Endodermal cell (in vitro differentiated cells): Measurements from ENCODE around the gene NRP1. TPM values are rescaled to one million over a fixed set of nuclear protein-coding genes. Genes with fewer than 3 reads are reported as not detected.

ENCODE experiments used
- DNase-seq: peaks from one replicate; pipeline ENCODE4 v3.0.0-alpha.2; 2017
- H3K27ac ChIP-seq: 2 replicates; pipeline ENCODE4 v1.5.1; 2013; ENCODE audit warnings: mild to moderate bottlenecking, low read depth, low read length, moderate library complexity
- H3K27me3 ChIP-seq: 2 replicates; pipeline ENCODE4 v1.6.1; 2013; ENCODE audit warnings: mild to moderate bottlenecking, low read length, moderate library complexity; ENCODE audit not compliant: insufficient read depth, control insufficient read depth, poor library complexity, severe bottlenecking
- H3K36me3 ChIP-seq: 2 replicates; pipeline ENCODE4 v1.7.0; 2013; ENCODE audit warnings: mild to moderate bottlenecking, low read length, moderate library complexity; ENCODE audit not compliant: control insufficient read depth, insufficient read depth
- H3K4me1 ChIP-seq: one replicate; pipeline ENCODE4 v1.7.0; 2013; ENCODE audit warnings: low read length; ENCODE audit not compliant: control insufficient read depth, insufficient read depth
- H3K4me3 ChIP-seq: 2 replicates; pipeline ENCODE4 v1.5.1; 2013; ENCODE audit warnings: mild to moderate bottlenecking, low read length, moderate library complexity
- H3K9ac ChIP-seq: 2 replicates; pipeline ENCODE4 v1.6.1; 2013; ENCODE audit warnings: mild to moderate bottlenecking, low read length, moderate library complexity; ENCODE audit not compliant: poor library complexity, severe bottlenecking; ENCODE audit errors: extremely low read depth
- H3K9me3 ChIP-seq: 2 replicates; pipeline ENCODE4 v1.6.1; 2013; ENCODE audit warnings: mild to moderate bottlenecking, low read length, moderate library complexity; ENCODE audit not compliant: control insufficient read depth
- H3K27ac Mint-ChIP-seq: 2 replicates; pipeline ENCODE4 v1.8.0; 2020; ENCODE audit warnings: mixed read lengths
- H3K27me3 Mint-ChIP-seq: 2 replicates; pipeline ENCODE4 v1.8.0; 2021; ENCODE audit warnings: mild to moderate bottlenecking, mixed read lengths; ENCODE audit not compliant: insufficient read depth
- H3K36me3 Mint-ChIP-seq: 2 replicates; pipeline ENCODE4 v1.8.0; 2020; ENCODE audit warnings: low read depth, mixed read lengths
- H3K4me1 Mint-ChIP-seq: 2 replicates; pipeline ENCODE4 v1.8.0; 2020; ENCODE audit warnings: mixed read lengths
- H3K4me3 Mint-ChIP-seq: 2 replicates; pipeline ENCODE4 v1.8.0; 2020; ENCODE audit warnings: mild to moderate bottlenecking, moderate library complexity, mixed read lengths
- H3K9me3 Mint-ChIP-seq: 2 replicates; pipeline ENCODE4 v1.8.0; 2020; ENCODE audit warnings: mild to moderate bottlenecking, mixed read lengths
- CTCF ChIP-seq: fragments of 200-600 bp; sonication (generic); conservative IDR thresholded peaks from 2 replicates; pipeline ENCODE4 v1.5.0; 2021; ENCODE audit warnings: antibody characterized with exemption, mild to moderate bottlenecking
- WGBS, 2 experiments: methylation state at CpG; one replicate each; pipeline versions ENCODE4 v1.1.5 to v1.1.7; 2013; ENCODE audit warnings: missing lambda C conversion rate in 2 of 2, mixed read lengths in 1 of 2; ENCODE audit not compliant: insufficient coverage in 1 of 2, insufficient read length in 1 of 2; 5-methylcytosine and 5-hydroxymethylcytosine counted together
- total RNA-seq, 2 donors: library from RNA; stranded (reverse); fragmentation: NEBNext Ultra II Directional in 1 of 2; extraction: Animal tissue kit (Norgen Biotek cat#: 25700) in 1 of 2; gene quantifications; 2 replicates in 1 of 2; 3 replicates in 1 of 2; pipeline ENCODE4 v1.2.1, GENCODE V29; 2021

The NRP1 gene
- total RNA-seq, 2 donors from 2014 or later = 20.7 to 30.6 TPM

GRCh38 chr10:33306126-33306525 is 28.3 kb downstream of the NRP1 start:
- Histone ChIP-seq H3K36me3 (peaks cover 31% of the 10 kb centered on the region), H3K27me3 (no peaks in the 10 kb centered on the region), H3K4me3 (no peak overlapping the region), H3K9me3 (peaks cover 4% of the 10 kb centered on the region), H3K9ac (no peak overlapping the region), H3K4me1 (peaks cover 25% of the 10 kb centered on the region), H3K27ac (no peak overlapping the region)
- Mint-ChIP-seq H3K27ac (peak overlapping the region; percentile 71), H3K36me3 (peaks cover 16% of the 10 kb centered on the region), H3K27me3 (no peaks in the 10 kb centered on the region), H3K4me1 (peaks cover 60% of the 10 kb centered on the region), H3K4me3 (no peak overlapping the region), H3K9me3 (no peaks in the 10 kb centered on the region)
- WGBS, 2 experiments = 63% methylated on average over 5 of the region's 5 CpGs; no CpG with 5 or more reads in 1 of the 2 experiments
- no peak for TF ChIP-seq CTCF
- DNase-seq = no peak

- DNase-seq = no peak
- H3K4me3 ChIP-seq = no peak overlapping the region
- peaks cover 36% of the 10 kb centered on the region for H3K36me3 ChIP-seq
- Mint-ChIP-seq H3K27me3 (no peaks in the 10 kb centered on the region), H3K27ac (no peak overlapping the region), H3K4me3 (no peak overlapping the region), H3K4me1 (peaks cover 70% of the 10 kb centered on the region), H3K36me3 (peaks cover 11% of the 10 kb centered on the region), H3K9me3 (no peaks in the 10 kb centered on the region)
- peaks cover 37% of the 10 kb centered on the region for H3K4me1 ChIP-seq
- TF ChIP-seq CTCF = no peak
- no peak overlapping the region for H3K9ac ChIP-seq
- H3K27ac ChIP-seq = no peak overlapping the region
- no peaks in the 10 kb centered on the region for H3K27me3 ChIP-seq
- 94 to 98% methylated on average over 5 to 6 of the region's 6 CpGs for WGBS, 2 experiments
- H3K9me3 ChIP-seq = peaks cover 4% of the 10 kb centered on the region
Observed at GRCh38 chr10:33304423-33305225, 29.8 kb downstream of the NRP1 start.

- H3K27me3 ChIP-seq = no peaks in the 10 kb centered on the region
- Mint-ChIP-seq H3K4me1 (peaks cover 69% of the 10 kb centered on the region), H3K4me3 (no peak overlapping the region), H3K27ac (no peak overlapping the region), H3K36me3 (peaks cover 5% of the 10 kb centered on the region), H3K27me3 (no peaks in the 10 kb centered on the region), H3K9me3 (no peaks in the 10 kb centered on the region)
- H3K4me3 ChIP-seq = no peak overlapping the region
- peaks cover 37% of the 10 kb centered on the region for H3K36me3 ChIP-seq
- DNase-seq = no peak
- peaks cover 4% of the 10 kb centered on the region for H3K9me3 ChIP-seq
- WGBS, 2 experiments = 85 to 91% methylated on average over 2 to 3 of the region's 3 CpGs
- no peak overlapping the region for H3K27ac ChIP-seq
- H3K4me1 ChIP-seq = peaks cover 43% of the 10 kb centered on the region
- TF ChIP-seq CTCF = no peak
- H3K9ac ChIP-seq = no peak overlapping the region
Observed at GRCh38 chr10:33303988-33304387, 30.5 kb downstream of the NRP1 start.
